K562 (cell line): Measurements from ENCODE around the gene TMPRSS6. TPM values are rescaled to one million over a fixed set of nuclear protein-coding genes. Genes with fewer than 3 reads are reported as not detected.

Source experiments
- ATAC-seq: fragments of 200-7000 bp; cut with Tn5 transposase; 3 replicates; pipeline ENCODE4 v1.9.1; 2020; ENCODE audit warnings: moderate library complexity
- BruUV-seq: library from RNA; stranded (reverse); fragments of 400-500 nt; replicated peaks from 2 replicates; lab custom pipeline; 2021; lab: Mats Ljungman, UMichigan
- CTCF ChIA-PET: fragments of 300-600 bp; formaldehyde crosslinking; extraction: SDS; loops from one replicate; lab custom pipeline; 2021; ENCODE audit warnings: low intra/inter-chr PET ratio; lab: Yijun Ruan, JAX
- POLR2A ChIA-PET: fragments of 300-600, 350-650 bp; sonication (Branson Sonifier 250); formaldehyde crosslinking; extraction: SDS; loops from one replicate; lab custom pipeline; 2021; ENCODE audit warnings: antibody characterized with exemption, inconsistent platforms; lab: Yijun Ruan, JAX
- DNase-seq, 4 experiments: peaks; one replicate each; pipeline versions ENCODE4 v3.0.0 to v3.0.0-alpha.2; 2011 to 2018; ENCODE audit warnings: low spot score in 3 of 4, mixed read lengths in 3 of 4; ENCODE audit errors: extremely low read depth in 1 of 4
- FAIRE-seq: peaks from 2 replicates; lab custom pipeline; 2011; peaks lifted over from hg19 to GRCh38; lab: Jason Lieb, UNC
- H2AFZ ChIP-seq: 2 replicates; pipeline ENCODE4 v1.6.0; 2011; ENCODE audit warnings: low read depth, low read length, control low read depth, inconsistent platforms
- H3K27ac ChIP-seq: fragments of 200-600 bp; 3 replicates; pipeline ENCODE4 v1.8.0; 2011; ENCODE audit warnings: low read depth, mild to moderate bottlenecking, control low read depth, inconsistent platforms, low read length, moderate library complexity, mixed read lengths; ENCODE audit errors: extremely low read depth
- H3K27me3 ChIP-seq, 2 experiments: fragments of 300-600 bp in 1 of 2; 2 replicates in 1 of 2; 3 replicates in 1 of 2; pipeline versions ENCODE4 v1.6.0 to v1.8.0; 2011; ENCODE audit warnings: inconsistent platforms in 2 of 2, low read length in 2 of 2, mild to moderate bottlenecking in 1 of 2, mixed read lengths in 1 of 2, moderate library complexity in 1 of 2; ENCODE audit not compliant: control insufficient read depth in 2 of 2, insufficient read depth in 2 of 2
- H3K36me3 ChIP-seq: fragments of 300-600 bp; 3 replicates; pipeline ENCODE4 v1.8.0; 2011; ENCODE audit warnings: mild to moderate bottlenecking, low read length, inconsistent platforms; ENCODE audit not compliant: control insufficient read depth, insufficient read depth
- H3K4me1 ChIP-seq, 2 experiments: fragments of 200-600 bp in 1 of 2; replicated peaks in 1 of 2; 2 replicates in 1 of 2; 3 replicates in 1 of 2; pipeline versions ENCODE4 v1.5.1 to v1.8.0; 2011; ENCODE audit warnings: inconsistent platforms in 2 of 2, low read length in 2 of 2, mild to moderate bottlenecking in 1 of 2, mixed read lengths in 1 of 2, moderate library complexity in 1 of 2; ENCODE audit not compliant: control insufficient read depth in 2 of 2, insufficient read depth in 2 of 2
- H3K4me2 ChIP-seq: 2 replicates; pipeline ENCODE4 v1.6.1; 2011; ENCODE audit warnings: low read length, control low read depth, inconsistent platforms, mixed read lengths; ENCODE audit not compliant: insufficient read depth
- H3K4me3 ChIP-seq: fragments of 200-600 bp; sonication (generic), shearing (Covaris generic); 2 replicates; pipeline ENCODE4 v1.5.1; 2016; ENCODE audit warnings: control low read depth, inconsistent platforms
- H3K79me2 ChIP-seq: fragments of 200-600 bp; 3 replicates; pipeline ENCODE4 v1.8.0; 2011; ENCODE audit warnings: low read length, inconsistent platforms; ENCODE audit not compliant: control insufficient read depth, insufficient read depth
- H3K9ac ChIP-seq, 2 experiments: 2 replicates each; pipeline versions ENCODE4 v1.6.0 to v1.6.1; 2011; ENCODE audit warnings: low read depth in 2 of 2, low read length in 2 of 2, control low read depth in 1 of 2, inconsistent platforms in 1 of 2, mild to moderate bottlenecking in 1 of 2, mixed read lengths in 1 of 2; ENCODE audit not compliant: insufficient read depth in 1 of 2
- H3K9me1 ChIP-seq: one replicate; pipeline ENCODE4 v1.6.0; 2011; ENCODE audit warnings: inconsistent platforms, mild to moderate bottlenecking, low read length, moderate library complexity; ENCODE audit not compliant: control insufficient read depth, insufficient read depth
- H3K9me3 ChIP-seq: replicated peaks from 2 replicates; pipeline ENCODE4 v1.5.1; 2011; ENCODE audit warnings: low read depth, low read length, inconsistent platforms; ENCODE audit not compliant: control insufficient read depth, insufficient read depth
- H4K20me1 ChIP-seq: replicated peaks from 2 replicates; pipeline ENCODE4 v1.6.1; 2011; ENCODE audit warnings: low read length, inconsistent platforms, mixed read lengths; ENCODE audit not compliant: control insufficient read depth, insufficient read depth
- FUS ChIP-seq: fragments of 200-400 bp; formaldehyde crosslinking; optimal IDR thresholded peaks from 2 replicates; pipeline ENCODE3; 2017; ENCODE audit warnings: low read depth, low read length
- MITF ChIP-seq: IDR thresholded peaks from 2 replicates; pipeline ENCODE4 v1.6.1; 2014; ENCODE audit warnings: antibody characterized with exemption
- TBP ChIP-seq: optimal IDR thresholded peaks from 2 replicates; pipeline ENCODE3; 2011; ENCODE audit warnings: low read depth, low read length, improper control_type of control experiment
- TCF15 ChIP-seq: fragments of 250-450 bp; sonication (Bioruptor Pico); IDR thresholded peaks from 2 replicates; pipeline ENCODE4 v1.8.0; 2022; ENCODE audit warnings: moderate library complexity, mild to moderate bottlenecking, inconsistent platforms
- TFAP4 ChIP-seq: sonication (generic); formaldehyde crosslinking; IDR thresholded peaks from 2 replicates; pipeline ENCODE4 v1.8.0; 2022; ENCODE audit warnings: missing genetic modification reagents, mild to moderate bottlenecking, moderate library complexity, borderline replicate concordance
- ZNF282 ChIP-seq: sonication (generic); formaldehyde crosslinking; IDR thresholded peaks from 2 replicates; pipeline ENCODE4 v1.8.1; 2023; ENCODE audit warnings: missing genetic modification reagents
- WGBS: fragments of 100-300 bp; shearing (Covaris generic); methylation state at CpG from one replicate; pipeline ENCODE4 v1.1.6; 2016; ENCODE audit warnings: low coverage, mixed read lengths; ENCODE audit not compliant: insufficient coverage; ENCODE audit errors: missing lambda C conversion rate; 5-methylcytosine and 5-hydroxymethylcytosine counted together
- in situ Hi-C: fragments of 300-500 bp; cut with MboI; formaldehyde crosslinking; loops from 4 replicates; pipeline ENCODE4 v1.15.0; 2018; ENCODE audit warnings: inconsistent platforms, mixed read lengths
- intact Hi-C: fragments of 100-400 bp; cut with micrococcal nuclease; formaldehyde crosslinking; loops from 2 replicates; pipeline ENCODE4 v1.14.2; 2022
- polyA plus RNA-seq, 8 experiments: library from polyadenylated mRNA; depleted of rRNA in 4 of 8; stranded (reverse) in 5 of 8; unstranded in 3 of 8; fragments of >200 nt; fragmentation: Nextera tagmentation in 2 of 8; fragmentation: Illumina TruSeq in 1 of 8; extraction: Ambion mirVana in 2 of 8; extraction: Trizol in 1 of 8; gene quantifications; 2 replicates each; pipeline versions ENCODE4 v1.2.1 to v1.2.3, GENCODE V29; 2011 to 2014; ENCODE audit warnings: inconsistent platforms in 1 of 8, missing spikeins in 1 of 8
- total RNA-seq, 7 experiments: library from RNA; depleted of rRNA in 6 of 7; stranded (reverse); fragments of >200 nt in 6 of 7; fragmentation: Illumina TruSeq in 2 of 7; extraction: Trizol in 2 of 7; gene quantifications; 2 replicates each; pipeline versions ENCODE4 v1.2.1 to v1.2.3, GENCODE V29; 2011 to 2021; ENCODE audit warnings: low replicate concordance in 1 of 7

The TMPRSS6 gene
- total and polyA plus RNA-seq, 9 of the 15 experiments (the other 6 are each of a cell fraction or from before 2014, with no cell fraction given): 0.03 TPM; not detected in 8

GRCh38 chr22:37047006-37047405 lies 62.5 kb downstream of the TMPRSS6 start:
- Histone ChIP-seq H3K4me1 (peaks cover 0 to 15% of the 10 kb centered on the region in 2 experiments; a peak in 2 of 5 replicates), H3K27me3 (peaks cover 0 to 3% of the 10 kb centered on the region in 2 experiments; a peak in 1 of 5 replicates), H3K79me2 (no peaks in the 10 kb centered on the region), H3K9ac (no peak overlapping the region), H3K9me3 (no peaks in the 10 kb centered on the region), H3K9me1 (no peaks in the 10 kb centered on the region), H3K4me2 (no peak overlapping the region), H3K4me3 (no peak overlapping the region), H3K27ac (no peak overlapping the region), H3K36me3 (no peaks in the 10 kb centered on the region), H4K20me1 (no peaks in the 10 kb centered on the region), H2AFZ (no peak overlapping the region)
- no peak for FAIRE-seq
- ChIA-PET POLR2A (no interaction called here), CTCF (no interaction called here)
- no peak for ATAC-seq
- WGBS: 13% methylated on average over 7 of the region's 7 CpGs
- DNase-seq: no peak
- intact Hi-C loops (loop anchor here (10.0 kb wide), 2 partner anchors 172 to 262 kb away; no protein-coding TSS in a partner anchor), in situ Hi-C loops (no loop called here)
- BruUV-seq: no TSS peak
- TF ChIP-seq MITF (no peak), FUS (no peak), ZNF282 (CRISPR knock-in tag) (no peak), TCF15 (CRISPR knock-in tag) (no peak), TBP (peak; percentile 18), TFAP4 (no peak)
